Aorta (tissue), 5 donors: Measurements from ENCODE around the gene IP6K3. TPM values are rescaled to one million over a fixed set of nuclear protein-coding genes. Genes with fewer than 3 reads are reported as not detected.
A peak's percentile ranks its signal among the peaks of the same experiment; 100 is the strongest.

Experiments
- ATAC-seq: fragments of 200-7000 bp; cut with Tn5 transposase; one replicate; pipeline ENCODE4 v1.9.1; 2022; ENCODE audit warnings: moderate library complexity; ENCODE audit not compliant: low FRiP score
- DNase-seq, 2 donors: peaks; one replicate each; pipeline ENCODE4 v3.0.0-alpha.2; 2020
- H3K27ac ChIP-seq, 2 donors: one replicate each; pipeline ENCODE4 v1.5.1; 2013; ENCODE audit warnings: low read length in 2 of 2, mild to moderate bottlenecking in 2 of 2, moderate library complexity in 2 of 2, control low read depth in 1 of 2, inconsistent platforms in 1 of 2, low read depth in 1 of 2
- H3K27me3 ChIP-seq, 2 donors: one replicate each; pipeline ENCODE4 v1.6.1; 2013; ENCODE audit warnings: control low read depth in 1 of 2, low read length in 1 of 2, mild to moderate bottlenecking in 1 of 2, moderate library complexity in 1 of 2; ENCODE audit not compliant: insufficient read depth in 2 of 2, control insufficient read depth in 1 of 2
- H3K36me3 ChIP-seq, 2 donors: one replicate each; pipeline ENCODE4 v1.6.1; 2013; ENCODE audit warnings: control low read depth in 1 of 2, low read length in 1 of 2, mild to moderate bottlenecking in 1 of 2; ENCODE audit not compliant: insufficient read depth in 2 of 2, control insufficient read depth in 1 of 2
- H3K4me1 ChIP-seq, 2 donors: one replicate each; pipeline ENCODE4 v1.6.1; 2013; ENCODE audit warnings: low read length in 2 of 2, control low read depth in 1 of 2, mild to moderate bottlenecking in 1 of 2, moderate library complexity in 1 of 2; ENCODE audit not compliant: insufficient read depth in 2 of 2, control insufficient read depth in 1 of 2
- H3K4me3 ChIP-seq, 2 donors: one replicate each; pipeline ENCODE4 v1.5.1; 2013; ENCODE audit warnings: low read length in 2 of 2, control low read depth in 1 of 2, mild to moderate bottlenecking in 1 of 2
- H3K9me3 ChIP-seq: one replicate; pipeline ENCODE4 v1.6.1; 2013; ENCODE audit warnings: mild to moderate bottlenecking, low read length; ENCODE audit not compliant: control insufficient read depth
- WGBS, 2 donors: extraction: QIAGEN DNeasy Blood & Tissue Kit; methylation state at CpG; one replicate each; pipeline ENCODE4 v1.1.7; 2013; 5-methylcytosine and 5-hydroxymethylcytosine counted together
- intact Hi-C, 2 donors: fragments of 100-400 bp; cut with DNase I; formaldehyde crosslinking; loops; one replicate each; pipeline versions ENCODE4 v1.14.2 to v1.15.0; 2022
- polyA plus RNA-seq, 2 donors: library from polyadenylated mRNA; stranded (reverse); fragments of 200-250 nt; gene quantifications; one replicate each; pipeline ENCODE4 v1.2.3, GENCODE V29; 2013
- total RNA-seq, 2 donors: library from RNA; stranded (reverse); fragmentation: NEBNext Ultra II Directional; extraction: Animal tissue kit (Norgen Biotek cat#: 25700); gene quantifications; one replicate each; pipeline ENCODE4 v1.2.1, GENCODE V29; 2021
- donor health status: healthy with polysubstance abuse.
- donor health status: Bipolar disorder and iron deficiency.
- donor health status: DM: no; HTN: no; CAD: no.
- donor health status: DM: no; HTN: no; CAD: no.
- donor health status: DM: yes; HTN: yes; CAD: no.

The IP6K3 gene
- total and polyA plus RNA-seq, 4 donors, result 0.63 to 1.0 TPM; not detected in 2

- WGBS, 2 donors, result 85 to 93% methylated on average over 11 of the region's 11 CpGs
- H3K36me3 ChIP-seq, result no peaks in the 10 kb centered on the region
- no peak for ATAC-seq
- no peaks in the 10 kb centered on the region for H3K4me1 ChIP-seq
- intact Hi-C loops, result no loop called here
- no peak overlapping the region for H3K4me3 ChIP-seq
- no peaks in the 10 kb centered on the region for H3K9me3 ChIP-seq
- no peak overlapping the region for H3K27ac ChIP-seq
- no peak for DNase-seq
- H3K27me3 ChIP-seq, result no peaks in the 10 kb centered on the region
Observed at GRCh38 chr6:33704215-33705066, 42.3 kb downstream of the IP6K3 start.

- intact Hi-C loops, result no loop called here
- no peak overlapping the region for H3K27ac ChIP-seq
- ATAC-seq, result no peak
Observed at GRCh38 chr6:33702345-33702977, 44.2 kb downstream of the IP6K3 start.

GRCh38 chr6:33700391-33701050 is 46.2 kb downstream of the IP6K3 start:
- H3K27ac ChIP-seq, result no peak overlapping the region

More at GRCh38 chr6:33702345-33702977, 44.2 kb downstream of the IP6K3 start:
- DNase-seq, result no peak
- Histone ChIP-seq H3K4me3 (no peak overlapping the region), H3K9me3 (no peaks in the 10 kb centered on the region), H3K27me3 (no peaks in the 10 kb centered on the region), H3K4me1 (no peaks in the 10 kb centered on the region), H3K36me3 (no peaks in the 10 kb centered on the region)
- 85 to 92% methylated on average over 1 of the region's 1 CpG for WGBS, 2 donors

GRCh38 chr6:33699739-33700138 is 47.0 kb downstream of the IP6K3 start:
- intact Hi-C loops, result loop anchor here in 1 of 2 donors (2.0 kb wide), 1 partner anchor 113 kb away; no protein-coding TSS in a partner anchor
- H3K27ac ChIP-seq, result no peak overlapping the region

More at GRCh38 chr6:33700391-33701050, 46.2 kb downstream of the IP6K3 start:
- Histone ChIP-seq H3K4me3 (no peak overlapping the region), H3K9me3 (no peaks in the 10 kb centered on the region), H3K4me1 (no peaks in the 10 kb centered on the region), H3K27me3 (no peaks in the 10 kb centered on the region), H3K36me3 (no peaks in the 10 kb centered on the region)
- DNase-seq, result peak; percentile 71 to 83
- WGBS, 2 donors, result 60 to 67% methylated on average over 10 of the region's 10 CpGs
- ATAC-seq, result peak; percentile 40
- intact Hi-C loops, result loop anchor here in 1 of 2 donors (2.0 kb wide), 1 partner anchor 114 kb away; no protein-coding TSS in a partner anchor

GRCh38 chr6:33699131-33699530 is 47.6 kb downstream of the IP6K3 start:
- H3K9me3 ChIP-seq, result no peaks in the 10 kb centered on the region
- H3K27me3 ChIP-seq, result no peaks in the 10 kb centered on the region
- no peak overlapping the region for H3K27ac ChIP-seq
- no peak for ATAC-seq
- H3K36me3 ChIP-seq, result no peaks in the 10 kb centered on the region
- intact Hi-C loops, result no loop called here
- 87 to 92% methylated on average over 8 of the region's 8 CpGs for WGBS, 2 donors
- H3K4me3 ChIP-seq, result no peak overlapping the region
- no peak for DNase-seq
- no peaks in the 10 kb centered on the region for H3K4me1 ChIP-seq

More at GRCh38 chr6:33699739-33700138, 47.0 kb downstream of the IP6K3 start:
- Histone ChIP-seq H3K36me3 (no peaks in the 10 kb centered on the region), H3K4me3 (no peak overlapping the region), H3K9me3 (no peaks in the 10 kb centered on the region), H3K27me3 (no peaks in the 10 kb centered on the region), H3K4me1 (no peaks in the 10 kb centered on the region)
- WGBS, 2 donors, result 90 to 92% methylated on average over 5 of the region's 5 CpGs
- DNase-seq (no peak), ATAC-seq (no peak)

GRCh38 chr6:33698494-33698893 is 48.2 kb downstream of the IP6K3 start:
- peak in 1 of 2 donors; percentile 9 for DNase-seq
- H3K36me3 ChIP-seq, result no peaks in the 10 kb centered on the region
- no peak overlapping the region for H3K4me3 ChIP-seq
- 90 to 92% methylated on average over 10 of the region's 10 CpGs for WGBS, 2 donors
- intact Hi-C loops, result no loop called here
- H3K27me3 ChIP-seq, result no peaks in the 10 kb centered on the region
- no peak for ATAC-seq
- H3K4me1 ChIP-seq, result no peaks in the 10 kb centered on the region
- no peak overlapping the region for H3K27ac ChIP-seq
- no peaks in the 10 kb centered on the region for H3K9me3 ChIP-seq

- WGBS, 2 donors, result 95 to 98% methylated on average over 10 of the region's 10 CpGs
- intact Hi-C loops, result no loop called here
- ATAC-seq (no peak), DNase-seq (peak in 1 of 2 donors; percentile 34)
- Histone ChIP-seq H3K4me3 (no peak overlapping the region), H3K27ac (no peak overlapping the region), H3K9me3 (no peaks in the 10 kb centered on the region), H3K4me1 (no peaks in the 10 kb centered on the region), H3K36me3 (no peaks in the 10 kb centered on the region), H3K27me3 (no peaks in the 10 kb centered on the region)
Observed at GRCh38 chr6:33697845-33698244, 48.9 kb downstream of the IP6K3 start.

GRCh38 chr6:33696548-33697518 is 49.9 kb downstream of the IP6K3 start:
- H3K4me3 ChIP-seq, result no peak overlapping the region
- no peaks in the 10 kb centered on the region for H3K4me1 ChIP-seq
- ATAC-seq (peak; percentile 50), DNase-seq (peak in 1 of 2 donors; percentile 53)
- no peaks in the 10 kb centered on the region for H3K9me3 ChIP-seq
- no peak overlapping the region for H3K27ac ChIP-seq
- intact Hi-C loops, result no loop called here
- H3K27me3 ChIP-seq, result no peaks in the 10 kb centered on the region
- H3K36me3 ChIP-seq, result no peaks in the 10 kb centered on the region
- 61 to 69% methylated on average over 15 of the region's 15 CpGs for WGBS, 2 donors
